ENCODE results near the gene KHDC4.

The KHDC4 gene

GRCh38 chr1:155934097-155934935 lies at the start of gene KHDC4:
Gene KHDC4 (minus strand): TSS chr1:155934413. CDS start chr1:155934373, 40 bp downstream.
- peak; percentile 99 for DNase-seq

GRCh38 chr1:155983191-155984024 lies 49.2 kb upstream of the KHDC4 start:
- no peak for DNase-seq

- no peak for DNase-seq
Observed at GRCh38 chr1:155982106-155982505, 47.9 kb upstream of the KHDC4 start.

GRCh38 chr1:155981266-155982088 lies 47.3 kb upstream of the KHDC4 start:
- peak; percentile 70 for DNase-seq

GRCh38 chr1:155979597-155980343 lies 45.6 kb upstream of the KHDC4 start:
- peak; percentile 34 for DNase-seq

- DNase-seq = peak; percentile 87
Observed at GRCh38 chr1:155978973-155979429, 44.8 kb upstream of the KHDC4 start.

- DNase-seq = peak; percentile 90
Observed at GRCh38 chr1:155978325-155978972, 44.2 kb upstream of the KHDC4 start, which contains the start of gene ARHGEF2. Gene ARHGEF2 (minus strand): TSS chr1:155978547. CDS start chr1:155978427, 120 bp downstream.

GRCh38 chr1:155977690-155978324 lies 43.6 kb upstream of the KHDC4 start:
- peak; percentile 88 for DNase-seq

GRCh38 chr1:155976913-155977689 lies 42.9 kb upstream of the KHDC4 start:
- no peak for DNase-seq

- DNase-seq = peak; percentile 40
Observed at GRCh38 chr1:155976062-155976912, 42.1 kb upstream of the KHDC4 start.

- no peak for DNase-seq
Observed at GRCh38 chr1:155975375-155976061, 41.3 kb upstream of the KHDC4 start.

- DNase-seq = no peak
Observed at GRCh38 chr1:155974208-155975115, 40.2 kb upstream of the KHDC4 start.

GRCh38 chr1:155973723-155974122 lies 39.5 kb upstream of the KHDC4 start:
- no peak for DNase-seq

- DNase-seq = no peak
Observed at GRCh38 chr1:155971910-155972809, 37.9 kb upstream of the KHDC4 start.

- peak; percentile 95 for DNase-seq
Observed at GRCh38 chr1:155970531-155971167, 36.4 kb upstream of the KHDC4 start.

- no peak for DNase-seq
Observed at GRCh38 chr1:155969377-155969791, 35.2 kb upstream of the KHDC4 start.

All from suppressor macrophage treated with lipopolysaccharide for 4 hours (primary cell).